HCT116 (cell line): Measurements from ENCODE around the gene ADCY2.

ENCODE experiments used
- CEBPB ChIP-seq: IDR thresholded peaks from 2 replicates; pipeline ENCODE4 v1.6.1; 2012; ENCODE audit warnings: low read depth
- FOSL1 ChIP-seq: IDR thresholded peaks from 2 replicates; pipeline ENCODE4 v1.6.1; 2012; ENCODE audit warnings: low read depth
- POLR2AphosphoS5 ChIP-seq: IDR thresholded peaks from 2 replicates; pipeline ENCODE4 v1.6.1; 2011; ENCODE audit warnings: mild to moderate bottlenecking, low read depth, low read length, moderate library complexity
- SIN3A ChIP-seq: IDR thresholded peaks from 2 replicates; pipeline ENCODE4 v1.6.1; 2012; ENCODE audit warnings: low read depth
- SP1 ChIP-seq: IDR thresholded peaks from 2 replicates; pipeline ENCODE4 v1.6.1; 2012; ENCODE audit warnings: low read depth
- YY1 ChIP-seq: IDR thresholded peaks from 2 replicates; pipeline ENCODE4 v1.6.1; 2011; ENCODE audit warnings: low read length, low read depth, moderate library complexity, mild to moderate bottlenecking; ENCODE audit not compliant: insufficient replicate concordance; ENCODE audit errors: extremely low read depth
- TF ChIP-seq, protein P1 (sequence below), 3 experiments: fragments of 200-600 bp in 1 of 3; sonication (generic) in 1 of 3; IDR thresholded peaks in 2 of 3; conservative IDR thresholded peaks in 1 of 3; 2 replicates each; pipeline ENCODE4 v1.5.1; 2012 to 2017; ENCODE audit warnings: low read depth in 2 of 3, low read length in 2 of 3, antibody characterized with exemption in 1 of 3, borderline replicate concordance in 1 of 3, control low read depth in 1 of 3, mild to moderate bottlenecking in 1 of 3, mixed read lengths in 1 of 3, mixed run types in 1 of 3, moderate library complexity in 1 of 3; ENCODE audit not compliant: insufficient read depth in 1 of 3
- TF ChIP-seq, protein P2 (sequence below): IDR thresholded peaks from 2 replicates; pipeline ENCODE4 v1.6.1; 2011; ENCODE audit warnings: mild to moderate bottlenecking, low read length, moderate library complexity; ENCODE audit not compliant: insufficient replicate concordance; ENCODE audit errors: extremely low read depth

DNA sequence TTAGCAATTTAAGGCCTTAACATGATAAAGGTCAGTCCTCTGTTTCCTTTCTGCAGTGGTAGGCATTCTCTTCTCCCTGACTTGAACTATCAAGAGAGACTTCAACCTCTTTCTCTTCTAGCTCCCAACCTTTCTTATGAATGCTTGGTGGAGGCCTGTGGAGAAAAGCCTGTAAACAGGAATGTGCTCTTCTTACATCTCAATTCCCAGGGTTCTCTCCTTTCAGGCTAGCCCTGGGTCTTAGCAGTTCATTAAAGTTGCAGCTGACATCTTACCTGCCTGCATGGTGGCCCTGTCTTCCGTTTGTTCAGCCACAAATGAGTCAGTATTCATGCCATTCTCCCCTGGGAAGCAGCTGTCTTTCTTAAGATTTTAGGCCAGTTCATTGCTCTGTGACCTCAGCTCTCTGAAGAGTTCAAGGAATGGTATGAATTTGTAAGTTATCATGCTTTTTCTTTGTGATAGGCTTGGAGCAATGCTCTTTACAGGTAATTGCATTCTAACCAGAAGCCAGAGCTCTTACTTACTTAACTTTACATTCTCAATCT is 77.8 kb downstream of the ADCY2 start:
- TF ChIP-seq, protein P1, sequence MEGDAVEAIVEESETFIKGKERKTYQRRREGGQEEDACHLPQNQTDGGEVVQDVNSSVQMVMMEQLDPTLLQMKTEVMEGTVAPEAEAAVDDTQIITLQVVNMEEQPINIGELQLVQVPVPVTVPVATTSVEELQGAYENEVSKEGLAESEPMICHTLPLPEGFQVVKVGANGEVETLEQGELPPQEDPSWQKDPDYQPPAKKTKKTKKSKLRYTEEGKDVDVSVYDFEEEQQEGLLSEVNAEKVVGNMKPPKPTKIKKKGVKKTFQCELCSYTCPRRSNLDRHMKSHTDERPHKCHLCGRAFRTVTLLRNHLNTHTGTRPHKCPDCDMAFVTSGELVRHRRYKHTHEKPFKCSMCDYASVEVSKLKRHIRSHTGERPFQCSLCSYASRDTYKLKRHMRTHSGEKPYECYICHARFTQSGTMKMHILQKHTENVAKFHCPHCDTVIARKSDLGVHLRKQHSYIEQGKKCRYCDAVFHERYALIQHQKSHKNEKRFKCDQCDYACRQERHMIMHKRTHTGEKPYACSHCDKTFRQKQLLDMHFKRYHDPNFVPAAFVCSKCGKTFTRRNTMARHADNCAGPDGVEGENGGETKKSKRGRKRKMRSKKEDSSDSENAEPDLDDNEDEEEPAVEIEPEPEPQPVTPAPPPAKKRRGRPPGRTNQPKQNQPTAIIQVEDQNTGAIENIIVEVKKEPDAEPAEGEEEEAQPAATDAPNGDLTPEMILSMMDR (IDR thresholded peaks at IDR 0.05 in 2 of 3, conservative IDR thresholded peaks at IDR 0.05 in 1 of 3; ENCODE audit: borderline replicate concordance in 1 of 3, insufficient read depth in 1 of 3, low read depth in 2 of 3, low read length in 2 of 3) = no peak
- no peak for TF ChIP-seq POLR2AphosphoS5
- TF ChIP-seq, protein P2, sequence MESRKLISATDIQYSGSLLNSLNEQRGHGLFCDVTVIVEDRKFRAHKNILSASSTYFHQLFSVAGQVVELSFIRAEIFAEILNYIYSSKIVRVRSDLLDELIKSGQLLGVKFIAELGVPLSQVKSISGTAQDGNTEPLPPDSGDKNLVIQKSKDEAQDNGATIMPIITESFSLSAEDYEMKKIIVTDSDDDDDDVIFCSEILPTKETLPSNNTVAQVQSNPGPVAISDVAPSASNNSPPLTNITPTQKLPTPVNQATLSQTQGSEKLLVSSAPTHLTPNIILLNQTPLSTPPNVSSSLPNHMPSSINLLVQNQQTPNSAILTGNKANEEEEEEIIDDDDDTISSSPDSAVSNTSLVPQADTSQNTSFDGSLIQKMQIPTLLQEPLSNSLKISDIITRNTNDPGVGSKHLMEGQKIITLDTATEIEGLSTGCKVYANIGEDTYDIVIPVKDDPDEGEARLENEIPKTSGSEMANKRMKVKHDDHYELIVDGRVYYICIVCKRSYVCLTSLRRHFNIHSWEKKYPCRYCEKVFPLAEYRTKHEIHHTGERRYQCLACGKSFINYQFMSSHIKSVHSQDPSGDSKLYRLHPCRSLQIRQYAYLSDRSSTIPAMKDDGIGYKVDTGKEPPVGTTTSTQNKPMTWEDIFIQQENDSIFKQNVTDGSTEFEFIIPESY = no peak
- no peak for TF ChIP-seq CEBPB
- no peak for TF ChIP-seq SP1
- no peak for TF ChIP-seq YY1
- no peak for TF ChIP-seq FOSL1
- no peak for TF ChIP-seq SIN3A
